GM19099 (cell line): ENCODE measurements around the gene PCDH9.

Experiments used
- POLR2A ChIP-seq: IDR thresholded peaks from 3 replicates; pipeline ENCODE4 v1.6.1; 2011; ENCODE audit warnings: low read depth; ENCODE audit not compliant: insufficient read length; ENCODE audit errors: extremely low read depth

Gene PCDH9

DNA sequence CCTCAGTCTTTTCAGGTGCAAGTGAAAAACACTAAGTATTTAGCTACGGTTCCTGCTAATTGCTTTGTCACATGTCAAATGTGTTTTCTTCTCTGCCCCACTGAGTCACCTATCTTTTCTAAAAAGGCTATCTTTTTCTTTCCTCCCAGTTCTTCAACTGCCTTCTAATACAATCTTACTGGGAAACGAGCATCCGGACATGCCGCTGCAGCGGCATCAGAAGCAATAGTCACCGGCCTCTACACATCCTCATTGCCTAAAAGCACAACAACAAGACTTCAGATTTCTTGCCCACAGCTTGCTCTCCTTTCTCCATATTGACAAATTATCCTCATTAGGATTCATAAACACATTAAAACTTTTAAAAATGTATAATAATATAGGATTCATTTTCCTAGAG, 1.2 kb downstream of the PCDH9 start:
- no peak for TF ChIP-seq POLR2A

DNA sequence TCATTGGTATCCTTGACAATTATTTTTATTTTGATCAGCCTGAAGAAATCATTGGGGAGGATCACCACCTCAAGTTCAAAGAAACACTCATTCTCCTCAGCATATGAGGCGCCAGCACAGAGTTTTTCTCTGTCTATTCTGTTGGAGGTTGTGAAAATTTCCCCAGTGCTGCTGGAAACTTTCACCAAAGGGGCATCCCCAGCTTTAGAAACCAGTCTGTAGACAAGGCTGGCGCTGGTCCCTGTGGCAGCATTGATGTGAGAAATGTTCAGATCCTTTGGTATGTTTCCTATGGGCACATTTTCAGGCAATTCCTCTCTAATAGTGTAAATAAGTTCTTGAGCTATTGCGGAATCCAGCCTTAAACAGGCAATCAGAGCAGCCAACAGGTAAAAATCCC, 2.1 kb downstream of the PCDH9 start:
- no peak for TF ChIP-seq POLR2A

- TF ChIP-seq POLR2A, result no peak
Observed at GRCh38 chr13:67227131-67227983, 2.8 kb downstream of the PCDH9 start.

DNA sequence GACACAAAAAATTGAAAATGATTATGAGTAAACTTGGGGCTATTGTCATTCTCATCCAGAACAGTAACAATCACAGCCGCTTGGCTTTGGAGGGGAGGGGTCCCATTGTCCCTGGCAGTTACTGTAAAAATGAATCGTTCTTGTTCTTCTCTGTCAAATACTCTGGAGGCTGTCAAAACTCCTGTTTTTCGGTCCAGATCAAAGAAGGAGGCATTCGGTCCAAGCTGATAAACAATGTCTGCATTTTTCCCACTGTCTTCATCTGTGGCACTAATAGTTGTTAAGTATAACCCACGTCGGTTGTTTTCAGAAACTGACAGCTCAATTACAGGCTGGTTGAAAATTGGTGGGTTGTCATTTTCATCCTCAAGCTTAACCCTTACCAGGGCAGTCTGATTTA, 3.4 kb downstream of the PCDH9 start:
- no peak for TF ChIP-seq POLR2A

GRCh38 chr13:67225252-67226159, 4.6 kb downstream of the PCDH9 start:
- no peak for TF ChIP-seq POLR2A

DNA sequence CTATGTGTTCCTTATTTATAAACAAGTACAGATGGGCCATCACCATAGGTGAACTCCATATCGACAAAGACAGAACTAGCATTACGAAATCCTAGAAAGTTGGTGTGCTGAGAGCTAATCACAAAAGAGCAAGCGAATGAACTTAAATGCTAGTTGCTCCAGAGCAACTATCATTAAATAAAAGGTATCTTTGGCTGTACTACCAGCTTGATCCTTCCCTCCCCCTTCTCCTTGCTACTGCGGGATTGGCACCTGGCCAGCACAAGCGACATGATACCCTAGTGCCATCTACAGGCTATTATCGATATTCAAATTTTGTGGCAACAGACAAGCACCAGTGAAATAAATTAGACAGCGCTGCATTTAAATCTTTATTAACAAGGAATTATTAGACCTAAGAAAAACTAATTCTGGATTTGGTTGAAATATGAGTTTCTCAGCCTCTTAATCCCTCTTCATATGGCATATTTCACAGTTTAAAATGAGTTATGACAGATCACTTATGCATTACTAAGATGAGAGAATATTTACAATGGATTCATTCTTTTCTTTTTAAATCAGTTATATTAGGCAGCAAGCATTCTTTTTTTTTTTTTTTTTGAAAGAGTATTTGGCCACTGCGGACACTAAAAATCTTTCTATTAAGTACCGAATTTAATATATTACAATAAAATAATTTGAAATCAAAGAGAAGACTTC, 5.8 kb downstream of the PCDH9 start:
- TF ChIP-seq POLR2A, result no peak

GRCh38 chr13:67223742-67224141, 6.4 kb downstream of the PCDH9 start:
- no peak for TF ChIP-seq POLR2A

DNA sequence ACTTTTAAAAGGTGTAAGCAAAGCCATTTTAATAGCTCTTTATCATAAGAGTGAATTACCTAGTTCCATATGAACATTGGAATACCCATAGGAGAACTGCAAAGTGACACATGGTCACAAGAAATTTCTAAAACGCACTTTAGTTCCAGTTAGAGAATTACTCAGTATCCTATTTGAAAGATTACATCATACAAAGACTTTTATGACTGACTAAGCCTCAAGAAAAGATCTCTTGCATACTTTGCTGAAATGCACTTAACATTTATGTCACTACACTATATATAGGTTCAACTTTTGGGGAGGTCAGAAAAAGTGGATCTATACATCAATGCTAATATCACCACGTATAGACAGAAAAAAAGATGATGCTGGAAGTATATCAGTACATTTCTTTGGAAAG, 7.1 kb downstream of the PCDH9 start:
- TF ChIP-seq POLR2A, result no peak

DNA sequence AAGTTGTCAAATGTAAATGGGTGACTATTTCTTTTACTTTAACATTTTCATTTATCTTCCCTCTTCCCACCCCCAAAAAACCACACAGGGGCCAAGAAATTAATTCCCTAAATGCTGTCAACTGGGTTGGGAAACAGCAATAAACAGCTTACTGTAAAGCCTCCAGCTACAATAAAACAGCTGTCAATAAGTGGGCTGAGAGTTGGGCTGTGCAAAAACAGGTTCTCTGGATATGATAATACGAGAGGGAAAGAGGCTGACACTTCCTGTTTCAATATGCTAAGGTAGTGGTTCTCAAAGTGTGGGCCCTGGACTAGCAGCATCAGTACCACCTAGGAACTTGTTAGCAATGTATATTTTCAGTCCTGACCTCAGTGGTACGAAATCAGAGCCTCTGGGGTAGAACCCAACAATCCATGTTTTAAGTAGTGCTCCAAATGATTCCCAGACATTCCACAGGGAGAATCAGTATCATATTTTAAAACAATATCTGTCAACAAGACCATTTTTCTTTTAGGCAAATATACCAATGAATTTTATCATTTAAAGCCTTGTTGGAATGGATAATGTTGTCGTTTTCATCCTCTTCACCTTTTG, 8.4 kb downstream of the PCDH9 start:
- no peak for TF ChIP-seq POLR2A

DNA sequence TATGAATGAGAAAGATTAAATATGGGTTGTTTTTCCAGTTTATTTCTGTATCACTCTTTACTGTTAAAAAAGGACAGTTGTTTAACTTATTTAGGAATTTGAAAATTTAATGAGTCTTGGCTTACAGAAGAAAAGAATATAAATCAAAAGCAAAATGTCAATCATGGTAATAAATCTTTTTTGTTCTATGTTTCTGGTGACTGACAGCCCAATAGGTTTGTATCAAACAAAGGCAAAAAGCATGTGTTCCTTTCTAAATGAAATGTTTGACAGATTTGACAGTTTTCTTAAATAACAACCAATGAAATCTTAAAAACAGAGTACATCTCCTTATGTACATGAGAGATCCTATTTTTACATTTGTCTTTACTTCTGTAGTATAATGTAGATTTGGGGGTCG, 11.0 kb downstream of the PCDH9 start:
- no peak for TF ChIP-seq POLR2A

DNA sequence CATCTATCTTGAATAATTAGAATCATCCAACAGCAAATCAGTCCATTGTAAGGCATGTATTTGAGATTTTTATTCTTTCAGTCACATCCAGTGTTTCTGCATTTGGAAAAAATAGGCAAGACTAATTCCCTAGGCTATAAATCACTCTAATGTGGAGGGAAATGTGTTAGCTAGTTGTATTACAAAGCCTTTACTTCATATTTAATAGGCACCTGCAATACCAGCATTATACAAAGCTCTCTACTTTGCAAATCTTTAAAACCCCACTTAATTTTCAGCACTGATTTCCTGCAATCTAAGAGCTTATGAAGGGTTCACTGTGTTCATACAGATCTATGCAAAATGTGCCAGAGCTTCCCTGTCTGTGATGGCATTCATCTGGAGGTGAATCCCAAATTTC, 12.3 kb downstream of the PCDH9 start:
- TF ChIP-seq POLR2A, result no peak

DNA sequence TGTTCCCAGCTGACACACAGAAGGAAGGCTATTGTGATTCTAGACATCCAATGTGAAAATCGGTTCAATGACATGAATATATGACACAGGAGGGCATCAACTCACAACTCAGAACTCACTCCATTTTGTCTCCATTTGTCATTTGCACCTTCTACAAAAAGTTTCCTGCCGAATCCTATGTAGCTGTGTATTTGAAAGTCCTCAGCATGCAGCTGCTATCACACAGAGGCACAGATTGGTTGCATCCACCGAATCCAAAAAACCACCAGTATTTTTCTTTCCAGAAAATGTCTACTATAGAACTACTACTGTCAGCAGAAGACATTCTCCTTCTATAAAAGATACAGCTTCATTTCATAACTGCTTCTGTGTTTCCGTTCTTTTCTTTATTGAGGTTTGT, 13.3 kb downstream of the PCDH9 start:
- TF ChIP-seq POLR2A, result no peak

- no peak for TF ChIP-seq POLR2A
Observed at GRCh38 chr13:67210208-67210607, 19.9 kb downstream of the PCDH9 start.

GRCh38 chr13:67208552-67208951, 21.6 kb downstream of the PCDH9 start:
- TF ChIP-seq POLR2A, result no peak

DNA sequence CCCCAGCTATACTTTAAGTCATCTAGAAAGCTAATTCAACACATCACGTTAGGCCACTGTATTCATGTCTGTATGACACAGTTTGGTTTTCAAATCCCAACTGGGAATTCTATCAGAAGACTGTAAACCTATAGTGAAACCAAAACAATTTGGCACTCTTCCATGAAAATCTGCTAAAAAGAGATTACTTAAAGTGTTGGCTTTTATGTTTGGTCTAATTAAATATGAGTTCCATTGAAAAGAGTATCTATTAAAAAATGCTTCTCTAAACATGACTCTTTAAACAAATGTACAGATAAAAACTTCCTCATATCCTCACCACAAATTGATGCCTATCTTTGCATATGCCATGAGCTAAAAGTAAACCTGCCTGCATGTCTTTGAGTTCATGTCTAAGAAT, 25.4 kb downstream of the PCDH9 start:
- no peak for TF ChIP-seq POLR2A
